AG04450 (cell line): ENCODE data around the gene ADARB2. TPM values are rescaled to one million over a fixed set of nuclear protein-coding genes. Genes with fewer than 3 reads are reported as not detected.
"Not testable (repeated sequence)": the region's sequence is repeated elsewhere in the genome, so short reads cannot be mapped to it uniquely, and the experiment has no call there.

Experiments used
- CTCF ChIA-PET: fragments of 300-600, 350-600 bp; formaldehyde crosslinking; extraction: SDS; loops from one replicate; lab custom pipeline; 2022; ENCODE audit warnings: antibody characterized with exemption, inconsistent platforms; lab: Charles Lee
- POLR2A ChIA-PET: fragments of 350-600 bp; formaldehyde crosslinking; extraction: SDS; loops from one replicate; lab custom pipeline; 2021; ENCODE audit warnings: antibody characterized with exemption, inconsistent platforms; lab: Yijun Ruan, JAX
- DNase-seq: peaks from one replicate; pipeline ENCODE4 v3.0.0-alpha.2; 2011; ENCODE audit warnings: low read depth, low spot score
- H3K27ac ChIP-seq: one replicate; pipeline ENCODE4 v1.5.1; 2012; ENCODE audit warnings: low read depth, low read length, control low read depth
- H3K27me3 ChIP-seq: one replicate; pipeline ENCODE4 v1.6.0; 2012; ENCODE audit warnings: low read length; ENCODE audit not compliant: control insufficient read depth, insufficient read depth
- H3K4me3 ChIP-seq: 2 replicates; pipeline ENCODE4 v1.5.1; 2011; ENCODE audit warnings: mild to moderate bottlenecking, low read depth, low read length, control low read depth
- H3K9me3 ChIP-seq: 2 replicates; pipeline ENCODE4 v1.5.1; 2012; ENCODE audit warnings: low read length; ENCODE audit not compliant: control insufficient read depth, insufficient read depth
- CTCF ChIP-seq: IDR thresholded peaks from 2 replicates; pipeline ENCODE4 v1.5.1; 2011; ENCODE audit warnings: low read depth, low read length, control low read depth, inconsistent platforms
- polyA plus RNA-seq: library from polyadenylated mRNA; depleted of rRNA; stranded (reverse); fragments of >200 nt; gene quantifications from 2 replicates; pipeline ENCODE4 v1.2.3, GENCODE V29; 2011

The ADARB2 gene
- polyA plus RNA-seq, 1 experiment = not detected

DNA sequence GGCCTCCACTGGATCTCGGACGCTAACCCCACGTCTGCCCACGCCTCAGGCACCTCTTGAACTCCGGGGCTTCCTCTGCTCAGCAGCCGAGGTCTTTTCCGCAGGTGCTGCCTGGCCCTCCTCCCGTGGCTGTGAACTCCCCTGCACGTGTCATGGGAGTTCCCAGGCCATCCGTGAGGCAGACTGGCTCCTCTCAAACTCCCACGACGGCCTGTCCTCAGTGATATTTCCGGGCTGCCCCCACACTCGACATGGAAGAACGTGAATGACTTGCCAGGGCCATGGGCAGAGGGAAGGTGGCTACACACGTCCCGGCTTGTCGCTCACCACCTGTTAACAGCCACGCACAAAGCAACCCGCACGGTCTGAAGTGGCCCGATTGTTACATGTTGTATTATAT lies 110.9 kb downstream of the ADARB2 start:
- Histone ChIP-seq H3K4me3 (no peak overlapping the region), H3K9me3 (peaks cover 78% of the 10 kb centered on the region), H3K27me3 (no peaks in the 10 kb centered on the region), H3K27ac (no peak overlapping the region)
- ChIA-PET CTCF (no interaction called here), POLR2A (no interaction called here)
- no peak for DNase-seq
- no peak for TF ChIP-seq CTCF

DNA sequence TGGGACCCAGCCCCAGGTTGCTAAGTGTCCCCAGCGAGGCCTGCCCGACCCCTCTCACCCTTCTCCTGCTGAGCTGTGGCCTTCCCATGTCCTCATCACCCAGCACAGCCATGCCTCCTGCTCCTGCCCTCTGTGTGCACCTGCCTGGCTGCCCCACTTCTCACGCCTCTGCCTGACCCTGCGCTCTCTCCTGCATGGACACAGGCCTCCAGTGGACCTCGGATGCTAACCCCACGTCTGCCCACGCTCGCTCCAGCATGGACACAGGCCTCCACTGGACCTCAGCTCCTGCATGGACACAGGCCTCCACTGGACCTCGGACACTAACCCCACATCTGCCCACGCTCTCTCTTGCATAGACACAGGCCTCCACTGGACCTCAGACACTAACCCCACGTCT lies 111.6 kb downstream of the ADARB2 start:
- TF ChIP-seq CTCF = no peak

DNA sequence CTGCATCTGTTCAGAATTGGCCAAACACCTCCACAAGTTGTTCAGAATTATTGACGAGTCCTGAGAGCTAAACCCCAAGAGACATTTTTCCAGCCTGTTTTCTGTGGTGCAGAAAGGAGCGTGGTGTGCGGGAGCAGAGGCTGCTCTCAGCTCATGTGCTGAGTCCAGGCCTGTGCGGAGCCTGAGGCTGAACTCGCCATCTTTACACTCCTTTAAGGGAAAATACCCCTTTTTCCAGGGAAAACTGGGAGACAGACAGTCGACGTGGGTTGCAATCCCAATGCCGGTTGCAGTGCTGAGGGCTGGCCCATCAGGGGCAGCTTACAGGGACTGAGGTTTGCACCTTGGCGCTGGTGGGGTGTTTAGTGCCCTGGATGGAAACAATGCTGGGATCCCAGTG lies 112.2 kb downstream of the ADARB2 start:
- Histone ChIP-seq H3K27me3 (no peaks in the 10 kb centered on the region), H3K27ac (no peak overlapping the region), H3K9me3 (peaks cover 68% of the 10 kb centered on the region), H3K4me3 (no peak overlapping the region)
- CTCF ChIA-PET = no interaction called here
- DNase-seq = no peak
- no peak for TF ChIP-seq CTCF
- POLR2A ChIA-PET = no interaction called here

More for the DNA sequence above, 111.6 kb downstream of the ADARB2 start:
- H3K27me3 ChIP-seq = no peaks in the 10 kb centered on the region
- ChIA-PET CTCF (no interaction called here), POLR2A (no interaction called here)
- H3K27ac ChIP-seq = no peak overlapping the region
- no peak overlapping the region for H3K4me3 ChIP-seq
- DNase-seq = no peak
- H3K9me3 ChIP-seq = peaks cover 74% of the 10 kb centered on the region

DNA sequence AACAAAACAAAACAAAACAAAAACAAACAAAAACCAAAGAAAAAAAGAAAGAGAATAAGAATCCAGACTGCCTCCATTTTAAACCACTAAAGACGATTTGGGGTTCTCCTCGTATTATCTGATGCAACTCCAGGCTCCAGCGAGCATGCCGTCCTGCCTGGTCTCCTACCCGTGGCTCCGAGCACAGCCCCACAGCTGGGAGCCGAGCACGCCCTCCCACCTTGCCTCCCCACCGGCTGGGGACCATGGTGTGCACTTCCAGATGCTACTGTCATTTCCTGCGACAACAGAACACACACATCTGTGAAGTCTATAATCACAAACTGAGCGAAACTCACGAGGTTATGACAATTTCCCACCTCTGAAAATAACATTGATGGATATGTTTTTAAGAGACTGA lies 113.1 kb downstream of the ADARB2 start:
- ChIA-PET POLR2A (no interaction called here), CTCF (no interaction called here)
- Histone ChIP-seq H3K9me3 (peaks cover 63% of the 10 kb centered on the region), H3K27me3 (no peaks in the 10 kb centered on the region), H3K27ac (no peak overlapping the region), H3K4me3 (no peak overlapping the region)
- DNase-seq = no peak
- no peak for TF ChIP-seq CTCF

GRCh38 chr10:1620803-1621202 lies 116.5 kb downstream of the ADARB2 start:
- DNase-seq = no peak
- POLR2A ChIA-PET = no interaction called here
- CTCF ChIA-PET = no interaction called here
- H3K9me3 ChIP-seq = peaks cover 43% of the 10 kb centered on the region
- TF ChIP-seq CTCF = no peak
- no peaks in the 10 kb centered on the region for H3K27me3 ChIP-seq
- H3K4me3 ChIP-seq = no peak overlapping the region
- no peak overlapping the region for H3K27ac ChIP-seq

- DNase-seq, H3K4me3 ChIP-seq, H3K27me3 ChIP-seq, POLR2A ChIA-PET, H3K27ac ChIP-seq, CTCF ChIA-PET: not testable (repeated sequence)
- peaks cover 37% of the 10 kb centered on the region for H3K9me3 ChIP-seq
Observed at GRCh38 chr10:1617376-1618317, 119.7 kb downstream of the ADARB2 start.

DNA sequence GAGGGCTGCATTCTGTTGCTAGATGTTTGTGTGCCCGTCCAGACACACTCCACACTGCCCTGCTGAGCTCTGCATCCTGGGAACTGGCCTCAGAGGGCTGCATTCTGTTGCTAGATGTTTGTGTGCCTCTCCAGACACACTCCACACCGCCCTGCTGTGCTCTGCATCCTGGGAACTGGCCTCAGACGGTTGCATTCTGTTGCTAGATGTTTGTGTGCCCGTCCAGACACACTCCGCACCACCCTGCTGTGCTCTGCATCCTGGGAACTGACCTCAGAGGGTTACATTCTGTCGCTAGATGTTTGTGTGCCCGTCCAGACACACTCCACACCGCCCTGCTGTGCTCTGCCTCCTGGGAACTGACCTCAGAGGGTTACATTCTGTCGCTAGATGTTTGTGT lies 120.6 kb downstream of the ADARB2 start:
- H3K9me3 ChIP-seq = peaks cover 44% of the 10 kb centered on the region
- DNase-seq, H3K27me3 ChIP-seq, H3K27ac ChIP-seq, CTCF ChIA-PET, H3K4me3 ChIP-seq, POLR2A ChIA-PET: not testable (repeated sequence)
